ENCODE measurements around the gene FMNL1.
A peak's percentile ranks its signal among the peaks of the same experiment; 100 is the strongest.

FMNL1 gene

DNA sequence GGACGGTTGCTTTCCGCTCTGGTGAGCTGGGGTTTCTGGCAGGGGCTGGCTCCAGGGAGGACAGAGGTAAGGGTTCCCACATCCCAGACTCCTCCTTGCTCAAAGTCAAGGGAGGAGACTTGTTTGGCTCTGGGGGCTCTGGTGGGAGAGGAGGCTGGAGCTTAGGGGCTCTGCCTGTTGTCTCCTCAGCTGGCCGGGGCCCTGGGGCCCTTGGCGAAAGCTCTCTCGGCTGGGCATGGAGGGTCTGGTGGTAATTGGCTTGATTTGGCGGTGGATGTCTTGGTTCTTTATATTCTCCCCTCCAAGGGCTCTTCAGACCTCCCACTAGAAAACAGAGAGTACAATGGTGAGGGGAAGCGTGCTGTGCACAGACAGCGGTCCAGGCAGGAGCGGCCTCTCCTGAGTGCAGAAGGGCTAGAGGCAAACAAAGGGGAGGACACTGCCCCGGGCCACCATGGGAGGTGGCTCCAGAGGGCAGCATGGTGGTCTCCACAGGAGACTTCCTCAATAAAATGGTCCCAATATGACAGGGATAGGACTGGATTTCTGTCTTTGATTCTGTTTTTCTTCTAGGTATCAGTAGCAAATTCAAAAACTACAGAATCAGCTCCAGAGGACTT is 45.9 kb downstream of the FMNL1 start:
- in situ Hi-C loops (cut with HindIII; ENCODE audit: low sequenced_read_pairs): no loop called here
- no peak overlapping the region for H3K4me3 ChIP-seq (ENCODE audit: low read depth, low read length)
- no peak for DNase-seq (ENCODE audit: low read depth, low spot score)
- no peak for TF ChIP-seq CTCF (IDR thresholded peaks at IDR 0.05; ENCODE audit: low read depth, low read length)

DNA sequence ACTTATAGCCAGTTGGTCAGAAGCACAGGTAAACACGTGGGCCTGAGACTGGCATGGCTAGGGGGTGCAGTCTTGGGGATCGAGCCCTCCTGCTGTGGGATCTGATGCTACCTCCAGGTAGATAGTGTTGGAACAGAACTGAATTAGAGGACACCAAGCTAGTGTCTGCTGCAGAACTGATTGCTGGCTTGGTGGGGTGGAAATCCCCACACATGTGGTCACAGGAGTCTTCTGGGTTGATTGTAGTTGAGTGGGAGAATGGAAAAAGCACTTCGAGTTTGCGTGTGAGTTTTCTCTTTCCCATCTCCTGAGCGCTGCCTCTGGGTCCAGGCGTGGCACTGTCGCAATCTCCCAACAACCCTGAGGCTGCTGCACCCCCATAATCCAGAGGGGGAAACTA is 48.2 kb downstream of the FMNL1 start:
- TF ChIP-seq CTCF (IDR thresholded peaks at IDR 0.05; ENCODE audit: low read depth, low read length): no peak
- no peak for DNase-seq (ENCODE audit: low read depth, low spot score)
- in situ Hi-C loops (cut with HindIII; ENCODE audit: low sequenced_read_pairs): no loop called here
- no peak overlapping the region for H3K4me3 ChIP-seq (ENCODE audit: low read depth, low read length)

DNA sequence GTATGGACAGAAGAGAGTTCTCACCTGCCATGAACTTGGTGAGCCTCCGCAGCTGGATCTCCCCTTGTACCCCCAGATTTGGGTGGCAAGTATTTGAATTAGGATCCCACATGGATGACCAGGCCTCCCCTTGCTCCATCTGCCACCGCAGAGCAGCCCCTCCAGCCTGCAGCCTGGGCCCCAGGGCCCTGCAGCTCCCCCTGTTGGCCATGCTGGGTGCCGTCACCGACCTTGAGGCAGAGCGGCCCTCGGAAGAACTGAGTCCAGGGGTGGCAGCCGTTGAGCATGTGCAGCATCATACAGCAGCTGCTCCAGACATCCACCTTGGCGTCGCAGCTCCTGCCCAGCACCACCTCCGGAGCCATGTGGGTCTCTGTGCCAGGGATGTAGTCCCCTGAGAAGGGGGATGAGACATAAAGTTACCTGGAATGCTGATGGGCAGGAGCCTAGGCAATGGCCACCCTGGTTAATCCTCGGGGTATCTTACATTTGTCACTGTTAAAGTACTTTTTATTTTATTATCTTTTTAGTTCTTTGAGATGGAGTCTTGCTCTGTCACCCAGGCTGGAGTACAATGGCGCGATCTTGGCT is 49.2 kb downstream of the FMNL1 start:
- TF ChIP-seq CTCF (IDR thresholded peaks at IDR 0.05; ENCODE audit: low read depth, low read length): peak; percentile 72
- no peak overlapping the region for H3K4me3 ChIP-seq (ENCODE audit: low read depth, low read length)
- no peak for DNase-seq (ENCODE audit: low read depth, low spot score)
- in situ Hi-C loops (cut with HindIII; ENCODE audit: low sequenced_read_pairs): no loop called here

DNA sequence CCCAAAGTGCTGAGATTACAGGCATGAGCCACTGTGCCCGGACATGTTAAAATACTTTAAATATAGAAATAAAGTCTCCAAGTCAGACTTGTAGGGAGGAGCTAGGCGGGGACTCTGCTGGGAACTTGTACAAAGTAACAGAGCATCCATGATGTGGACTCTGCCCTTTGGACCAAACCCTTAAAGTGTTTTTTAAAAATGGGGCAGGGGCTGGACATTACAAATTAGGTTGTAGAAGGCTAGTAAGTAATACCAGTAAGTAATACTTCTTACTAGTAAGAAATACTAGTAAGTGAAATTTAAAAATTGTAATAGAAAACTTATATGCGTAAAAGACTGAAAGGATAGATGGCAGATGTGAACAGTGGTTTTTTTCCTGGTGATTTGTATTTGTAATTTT is 49.9 kb downstream of the FMNL1 start:
- TF ChIP-seq CTCF (IDR thresholded peaks at IDR 0.05; ENCODE audit: low read depth, low read length): no peak
- H3K4me3 ChIP-seq (ENCODE audit: low read depth, low read length): no peak overlapping the region
- in situ Hi-C loops (cut with HindIII; ENCODE audit: low sequenced_read_pairs): no loop called here
- DNase-seq (ENCODE audit: low read depth, low spot score): no peak

GRCh38 chr17:45273551-45273957 is 51.9 kb downstream of the FMNL1 start:
- DNase-seq (ENCODE audit: low read depth, low spot score): no peak
- H3K4me3 ChIP-seq (ENCODE audit: low read depth, low read length): no peak overlapping the region
- no peak for TF ChIP-seq CTCF (IDR thresholded peaks at IDR 0.05; ENCODE audit: low read depth, low read length)
- in situ Hi-C loops (cut with HindIII; ENCODE audit: low sequenced_read_pairs): no loop called here

GRCh38 chr17:45274033-45274432 is 52.3 kb downstream of the FMNL1 start:
- no peak for DNase-seq (ENCODE audit: low read depth, low spot score)
- in situ Hi-C loops (cut with HindIII; ENCODE audit: low sequenced_read_pairs): no loop called here
- TF ChIP-seq CTCF (IDR thresholded peaks at IDR 0.05; ENCODE audit: low read depth, low read length): no peak
- no peak overlapping the region for H3K4me3 ChIP-seq (ENCODE audit: low read depth, low read length)

All from astrocyte of the spinal cord (primary cell).